HUDEP-2 (cell line): ENCODE measurements around the gene TCEAL4.
"Not testable (repeated sequence)": the region's sequence is repeated elsewhere in the genome, so short reads cannot be mapped to it uniquely, and the experiment has no call there.

Experiments used
- DNase-seq, 76 experiments: peaks; one replicate each; lab custom pipeline; 2025; ENCODE audit not compliant: unreplicated experiment in 76 of 76; lab: John Stamatoyannopoulos, UW

TCEAL4 gene

GRCh38 chrX:103586659-103587058, 1.3 kb downstream of the TCEAL4 start:
- no peak for DNase-seq

DNA sequence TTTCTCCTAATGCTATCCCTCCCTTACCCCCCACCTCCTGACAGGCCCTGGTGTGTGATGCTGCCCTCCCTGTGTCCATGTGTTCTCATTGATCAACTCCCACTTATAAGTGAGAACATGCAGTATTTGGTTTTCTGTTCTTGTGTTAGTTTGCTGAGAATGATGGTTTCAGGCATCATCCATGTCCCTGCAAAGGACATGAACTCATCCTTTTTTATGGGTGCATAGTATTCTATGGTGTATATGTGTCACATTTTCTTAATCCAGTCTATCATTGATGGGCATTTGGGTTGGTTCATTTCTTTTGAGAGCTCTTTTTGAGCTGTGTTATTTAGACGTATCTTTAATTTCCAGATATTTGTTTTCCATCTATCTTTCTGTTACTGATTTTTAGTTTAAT, 7.0 kb downstream of the TCEAL4 start:
- DNase-seq = not testable (repeated sequence)

DNA sequence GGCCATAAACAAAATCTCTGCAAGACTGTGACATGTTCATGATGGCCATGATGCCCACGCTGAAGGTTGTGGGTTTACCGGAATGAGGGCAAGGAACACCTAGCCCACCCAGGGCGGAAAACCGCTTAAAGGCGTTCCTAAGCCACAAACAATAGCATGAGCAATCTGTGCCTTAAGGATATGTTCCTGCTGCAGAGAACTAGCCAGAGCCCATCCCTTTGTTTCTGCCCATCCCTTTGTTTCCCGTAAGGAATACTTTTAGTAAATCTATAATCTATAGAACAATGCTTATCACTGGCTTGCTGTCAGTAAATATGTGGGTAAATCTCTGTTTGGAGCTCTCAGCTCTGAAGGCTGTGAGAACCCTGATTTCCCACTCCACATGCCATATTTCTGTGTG, 9.9 kb downstream of the TCEAL4 start:
- DNase-seq = not testable (repeated sequence)

DNA sequence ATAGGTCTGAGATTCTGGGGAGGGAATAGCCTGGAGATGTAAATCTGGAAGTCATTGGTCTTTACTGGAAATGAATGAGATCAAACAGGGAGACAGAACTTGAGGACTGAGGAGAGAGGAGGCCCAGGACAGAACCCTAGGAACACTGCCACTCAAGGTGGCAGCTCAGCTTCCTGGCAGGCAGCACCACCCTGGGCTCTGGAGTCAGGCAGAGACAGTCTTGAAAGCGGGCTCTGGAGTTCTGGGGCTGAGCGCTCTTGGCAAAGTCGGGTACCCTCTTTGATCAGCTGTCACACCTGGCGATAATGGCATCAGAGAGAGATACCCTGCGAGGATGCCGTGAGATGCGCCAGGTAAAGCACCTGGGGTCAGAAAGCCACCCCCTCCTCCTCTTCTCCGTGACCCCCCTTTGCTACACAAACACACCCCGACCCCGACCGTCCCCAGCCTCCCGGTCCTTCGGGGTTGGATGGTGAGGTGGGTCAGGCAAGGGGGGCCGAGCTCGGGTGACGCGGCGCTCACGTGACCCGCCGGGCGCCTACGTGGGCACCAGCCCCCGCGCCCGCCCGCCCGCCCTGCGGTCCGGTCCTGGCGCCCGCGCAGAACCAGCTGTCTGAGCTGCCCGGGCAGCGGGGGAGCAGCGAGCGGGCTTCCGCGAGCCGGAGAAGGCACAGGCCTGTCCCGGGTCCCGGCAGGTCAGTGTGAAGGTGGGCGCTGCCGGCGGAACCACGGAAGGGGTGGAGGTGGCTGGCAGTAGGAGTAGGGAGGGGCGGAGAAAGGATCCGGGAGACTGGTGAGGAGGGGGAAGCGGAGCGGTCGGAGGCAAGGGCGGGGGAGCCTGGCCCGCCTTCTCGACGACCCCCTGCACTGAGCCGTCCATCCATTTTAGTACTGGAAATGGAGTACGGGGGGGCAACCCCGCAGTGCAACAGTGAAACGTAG, 22.3 kb downstream of the TCEAL4 start, which contains the start of gene TCEAL3:
Gene TCEAL3 (plus strand): TSS at position 600 of the 942 bp plus-strand sequence. CDS start 1,102 bp downstream, outside the sequence.
- peak in 17 of 76 experiments; percentile 0 to 19 (median 3) for DNase-seq

DNA sequence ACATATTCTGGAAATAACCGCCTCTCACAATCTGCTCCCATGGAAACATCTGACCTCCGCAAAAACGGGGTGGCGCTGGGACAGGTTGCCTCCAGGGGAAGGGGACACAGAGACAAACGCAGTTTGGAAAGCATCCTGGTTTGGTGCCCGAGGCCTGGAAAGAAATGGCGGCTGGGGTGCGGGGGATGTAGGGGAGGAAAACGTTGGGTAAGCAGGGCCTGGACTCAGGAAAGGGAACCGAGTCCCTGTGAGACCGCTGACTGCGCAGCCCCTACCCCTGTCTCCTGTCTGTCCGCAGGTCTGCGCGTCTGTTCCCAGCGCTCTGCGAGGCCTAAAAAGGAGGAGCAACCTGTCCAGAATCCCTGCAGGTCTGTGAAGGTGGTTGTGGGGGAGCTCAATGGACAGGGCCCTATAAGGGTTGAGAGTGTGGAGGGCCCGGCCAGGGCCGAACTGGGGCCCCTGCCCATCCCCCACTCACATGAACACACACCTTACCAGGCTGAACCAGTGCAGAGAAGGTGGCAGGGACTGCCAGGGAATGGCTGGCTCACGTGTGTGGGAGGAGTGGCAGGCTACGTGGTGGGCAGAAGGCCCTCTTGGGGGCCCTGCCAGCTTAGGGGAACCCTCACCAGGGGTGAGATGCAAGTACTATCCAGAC, 23.1 kb downstream of the TCEAL4 start:
- DNase-seq = no peak

DNA sequence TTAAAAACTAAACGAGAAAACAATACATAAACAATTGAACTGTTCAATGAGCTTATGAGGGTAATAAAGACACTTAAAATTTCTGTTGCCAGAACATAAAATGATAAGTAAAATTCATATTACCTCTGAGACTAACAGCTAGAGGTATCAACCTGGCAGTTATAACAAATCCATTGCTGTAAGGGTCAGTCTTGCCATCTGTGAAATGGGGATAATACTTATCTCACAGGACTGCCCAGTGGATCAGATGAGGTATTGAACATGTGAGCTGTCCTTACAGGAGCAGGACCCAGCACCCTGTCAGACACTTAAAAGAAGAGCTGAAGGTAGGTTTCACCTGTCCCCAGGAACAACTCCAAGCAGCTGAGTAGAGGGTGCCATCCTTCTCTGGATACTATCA, 25.0 kb downstream of the TCEAL4 start:
- DNase-seq = no peak

GRCh38 chrX:103613362-103613890, 28.1 kb downstream of the TCEAL4 start:
- no peak for DNase-seq

DNA sequence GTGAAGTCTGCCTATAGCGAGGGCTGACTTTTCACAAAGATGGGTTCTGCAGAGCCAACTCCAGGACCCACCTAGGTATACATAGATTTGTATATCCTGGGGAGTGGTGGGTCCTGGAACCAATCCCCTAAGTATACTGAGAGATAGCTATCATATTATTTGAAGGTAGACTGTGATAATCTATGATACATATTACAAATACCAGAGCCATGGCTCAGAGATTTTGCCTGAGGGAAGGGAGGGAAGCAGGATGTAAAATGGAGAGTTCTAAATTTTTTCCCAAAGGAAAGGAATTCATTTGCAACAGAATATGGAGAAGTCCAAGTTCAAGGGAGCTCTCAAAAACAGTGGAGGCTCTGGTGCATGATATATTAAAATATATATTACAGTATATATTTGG, 29.7 kb downstream of the TCEAL4 start:
- DNase-seq = no peak

DNA sequence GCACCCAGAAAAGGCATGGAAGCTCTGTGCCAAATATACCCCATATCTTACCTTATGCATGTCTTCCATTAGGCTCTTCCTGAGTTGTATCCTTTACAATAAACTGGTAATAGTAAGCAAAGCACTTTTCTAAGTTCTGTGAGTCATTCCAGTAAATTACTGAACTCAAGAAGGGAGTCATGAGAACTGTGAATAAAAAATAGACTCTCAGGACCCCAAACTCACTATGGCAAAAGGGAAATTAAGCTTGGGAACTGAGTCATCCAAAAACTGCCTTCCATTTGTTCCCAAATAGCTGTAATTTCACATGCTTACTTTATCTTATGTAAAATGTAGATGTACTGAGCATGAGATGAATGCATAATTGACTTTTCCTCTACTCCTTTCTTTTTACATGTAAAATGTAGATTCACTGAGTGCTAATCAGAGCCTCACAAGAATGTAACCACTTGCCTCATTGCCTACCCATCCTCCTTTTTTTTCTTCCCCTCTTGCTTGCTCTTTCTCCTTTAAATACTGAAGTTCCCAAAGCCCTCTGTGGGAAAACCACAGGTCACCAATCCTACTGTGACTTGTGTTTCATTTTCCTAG, 30.6 kb downstream of the TCEAL4 start:
- no peak for DNase-seq

DNA sequence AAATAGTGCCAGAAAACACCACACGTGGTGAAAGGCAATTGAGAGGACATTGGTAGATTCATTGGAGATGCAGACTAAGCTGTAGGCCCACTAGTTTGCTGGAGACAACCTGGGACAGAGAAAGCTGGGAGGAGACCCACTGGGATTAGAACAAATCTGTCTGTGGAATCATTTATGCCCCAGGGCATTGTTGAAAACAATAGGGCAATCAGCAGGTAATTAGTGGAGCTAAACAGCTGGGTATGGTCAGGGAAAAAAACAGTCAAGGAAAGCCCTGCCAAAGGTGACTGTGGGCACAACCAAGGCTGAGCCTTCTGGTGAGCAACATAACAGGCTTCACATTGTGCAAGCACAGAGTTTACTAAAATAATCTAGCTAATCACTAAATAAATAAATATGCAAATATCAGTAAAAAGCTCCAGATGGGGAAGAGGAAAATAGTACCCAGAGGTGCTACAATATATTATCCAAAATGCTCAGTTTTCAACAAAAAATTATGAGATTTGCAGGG, 31.4 kb downstream of the TCEAL4 start:
- no peak for DNase-seq

DNA sequence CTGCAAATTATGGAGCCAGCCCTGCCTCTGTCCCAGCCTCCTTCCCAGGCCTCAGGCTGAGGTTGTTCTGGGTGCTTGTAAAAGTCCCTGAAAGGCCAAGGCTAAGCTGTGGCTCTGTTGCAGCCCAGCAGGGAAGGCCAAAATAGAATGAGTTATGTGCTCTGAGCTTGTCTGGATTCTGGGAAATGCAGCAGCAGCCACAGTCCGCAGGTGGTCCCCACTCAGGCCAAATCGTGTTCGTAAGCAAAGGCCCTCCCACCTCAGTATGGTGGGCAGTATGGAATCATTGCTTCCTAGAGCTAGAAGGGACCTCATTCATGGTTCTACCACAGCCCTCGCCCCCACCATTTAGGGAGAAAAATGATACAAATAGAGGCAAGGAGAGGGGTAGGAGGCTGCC, 38.8 kb downstream of the TCEAL4 start:
- no peak for DNase-seq

- DNase-seq = no peak
Measured at GRCh38 chrX:103626855-103627254, 41.5 kb downstream of the TCEAL4 start.

GRCh38 chrX:103628386-103629317, 43.3 kb downstream of the TCEAL4 start, which contains the start of gene TCEAL1:
TCEAL1 (plus strand) TSS chrX:103628975; CDS start chrX:103629917, 942 bp downstream.
- peak in 40 of 76 experiments; percentile 0 to 39 (median 6) for DNase-seq

DNA sequence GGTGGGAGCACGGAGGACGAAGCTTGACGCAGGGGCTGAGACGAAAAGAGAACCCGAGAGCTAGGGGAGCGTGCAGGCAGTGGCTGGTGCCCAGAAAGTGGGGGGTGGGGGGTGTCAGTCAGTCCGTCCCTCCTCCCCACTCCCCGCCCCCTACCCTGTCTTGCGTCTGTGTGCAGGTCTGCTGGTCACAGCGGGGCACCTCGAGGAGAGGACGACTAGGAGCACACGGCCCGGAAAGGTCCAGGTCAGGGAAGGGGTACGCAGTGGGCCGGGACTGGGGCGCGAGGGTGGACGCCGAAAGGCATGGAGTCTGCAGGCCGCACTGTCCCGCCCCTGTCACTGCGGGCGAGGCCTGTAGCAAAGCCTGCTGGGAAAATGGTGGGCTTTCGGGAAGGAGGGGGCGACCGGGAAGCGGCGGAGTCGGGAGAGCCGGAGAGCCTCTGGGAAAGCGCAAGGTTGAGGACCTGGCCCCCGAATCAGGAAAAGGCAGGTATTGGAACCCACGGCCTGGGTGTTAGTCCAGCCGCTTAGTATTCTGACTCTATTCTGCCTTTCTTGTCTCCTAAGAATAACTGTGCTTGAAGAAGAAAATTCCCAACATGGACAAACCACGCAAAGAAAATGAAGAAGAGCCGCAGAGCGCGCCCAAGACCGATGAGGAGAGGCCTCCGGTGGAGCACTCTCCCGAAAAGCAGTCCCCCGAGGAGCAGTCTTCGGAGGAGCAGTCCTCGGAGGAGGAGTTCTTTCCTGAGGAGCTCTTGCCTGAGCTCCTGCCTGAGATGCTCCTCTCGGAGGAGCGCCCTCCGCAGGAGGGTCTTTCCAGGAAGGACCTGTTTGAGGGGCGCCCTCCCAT, 44.2 kb downstream of the TCEAL4 start:
- peak in 40 of 76 experiments; percentile 0 to 35 (median 10) for DNase-seq

- no peak for DNase-seq
Measured at GRCh38 chrX:103630171-103630511, 44.8 kb downstream of the TCEAL4 start.

- DNase-seq = no peak
Measured at GRCh38 chrX:103631145-103631544, 45.8 kb downstream of the TCEAL4 start.

GRCh38 chrX:103635436-103635835, 50.1 kb downstream of the TCEAL4 start:
- DNase-seq = no peak
